GM18861 (cell line): ENCODE measurements around the gene DDX47.

Experiments
- ATAC-seq: cut with Tn5 transposase; IDR thresholded peaks from one replicate; pipeline ENCODE4 v1.9.1; 2021; ENCODE audit not compliant: unreplicated experiment

DDX47 gene

GRCh38 chr12:12813120-12814101 lies at the start of gene DDX47:
Gene DDX47, plus strand, starts transcription at chr12:12813346. Its CDS starts 22 bp downstream, at chr12:12813368.
- ATAC-seq = peak; percentile 65

- no peak for ATAC-seq
Measured at GRCh38 chr12:12764824-12765223, 48.3 kb upstream of the DDX47 start.

- no peak for ATAC-seq
Measured at GRCh38 chr12:12770262-12770661, 42.9 kb upstream of the DDX47 start.

- no peak for ATAC-seq
Measured at GRCh38 chr12:12774791-12775190, 38.4 kb upstream of the DDX47 start.

- no peak for ATAC-seq
Measured at GRCh38 chr12:12776261-12776660, 36.9 kb upstream of the DDX47 start.

- ATAC-seq = no peak
Measured at GRCh38 chr12:12777092-12777491, 36.1 kb upstream of the DDX47 start.

- ATAC-seq = no peak
Measured at GRCh38 chr12:12779007-12779406, 34.1 kb upstream of the DDX47 start.

- no peak for ATAC-seq
Measured at GRCh38 chr12:12779529-12779928, 33.6 kb upstream of the DDX47 start.

- ATAC-seq = no peak
Measured at GRCh38 chr12:12784116-12784515, 29.0 kb upstream of the DDX47 start.

- ATAC-seq = no peak
Measured at GRCh38 chr12:12784911-12785814, 28.0 kb upstream of the DDX47 start, which contains the start of gene APOLD1. Gene APOLD1, plus strand, starts transcription at chr12:12785659. Its CDS starts 33 bp downstream, at chr12:12785692.

- no peak for ATAC-seq
Measured at GRCh38 chr12:12786351-12786705, 26.8 kb upstream of the DDX47 start.

GRCh38 chr12:12786706-12787601 lies 26.2 kb upstream of the DDX47 start:
- ATAC-seq = peak; percentile 74

- ATAC-seq = no peak
Measured at GRCh38 chr12:12788131-12788530, 25.0 kb upstream of the DDX47 start.

- ATAC-seq = peak; percentile 55
Measured at GRCh38 chr12:12788675-12789368, 24.3 kb upstream of the DDX47 start.

- no peak for ATAC-seq
Measured at GRCh38 chr12:12790956-12791355, 22.2 kb upstream of the DDX47 start.

- no peak for ATAC-seq
Measured at GRCh38 chr12:12791756-12792369, 21.3 kb upstream of the DDX47 start.

- no peak for ATAC-seq
Measured at GRCh38 chr12:12792421-12792820, 20.7 kb upstream of the DDX47 start.

GRCh38 chr12:12794686-12795085 lies 18.5 kb upstream of the DDX47 start:
- ATAC-seq = no peak

GRCh38 chr12:12796171-12796570 lies 17.0 kb upstream of the DDX47 start:
- no peak for ATAC-seq
